ENCODE results near the gene CAV2.

The CAV2 gene

GRCh38 chr7:116517626-116518025 lies 18.1 kb downstream of the CAV2 start:
- Histone ChIP-seq H3K9ac (no peak overlapping the region), H3K27ac (no peak overlapping the region), H3K4me1 (no peaks in the 10 kb centered on the region), H3K36me3 (ENCODE audit: control insufficient read depth, insufficient read depth, low read length) (no peaks in the 10 kb centered on the region), H3K27me3 (ENCODE audit: control insufficient read depth, insufficient read depth, low read length) (no peaks in the 10 kb centered on the region), H2AFZ (no peak overlapping the region), H3K79me2 (no peaks in the 10 kb centered on the region), H3K4me3 (ENCODE audit: low read depth, low read length) (no peak overlapping the region), H3K4me2 (ENCODE audit: low read length) (no peak overlapping the region), H3K9me3 (ENCODE audit: control insufficient read depth, low read length) (no peaks in the 10 kb centered on the region)
- TF ChIP-seq, protein P1, sequence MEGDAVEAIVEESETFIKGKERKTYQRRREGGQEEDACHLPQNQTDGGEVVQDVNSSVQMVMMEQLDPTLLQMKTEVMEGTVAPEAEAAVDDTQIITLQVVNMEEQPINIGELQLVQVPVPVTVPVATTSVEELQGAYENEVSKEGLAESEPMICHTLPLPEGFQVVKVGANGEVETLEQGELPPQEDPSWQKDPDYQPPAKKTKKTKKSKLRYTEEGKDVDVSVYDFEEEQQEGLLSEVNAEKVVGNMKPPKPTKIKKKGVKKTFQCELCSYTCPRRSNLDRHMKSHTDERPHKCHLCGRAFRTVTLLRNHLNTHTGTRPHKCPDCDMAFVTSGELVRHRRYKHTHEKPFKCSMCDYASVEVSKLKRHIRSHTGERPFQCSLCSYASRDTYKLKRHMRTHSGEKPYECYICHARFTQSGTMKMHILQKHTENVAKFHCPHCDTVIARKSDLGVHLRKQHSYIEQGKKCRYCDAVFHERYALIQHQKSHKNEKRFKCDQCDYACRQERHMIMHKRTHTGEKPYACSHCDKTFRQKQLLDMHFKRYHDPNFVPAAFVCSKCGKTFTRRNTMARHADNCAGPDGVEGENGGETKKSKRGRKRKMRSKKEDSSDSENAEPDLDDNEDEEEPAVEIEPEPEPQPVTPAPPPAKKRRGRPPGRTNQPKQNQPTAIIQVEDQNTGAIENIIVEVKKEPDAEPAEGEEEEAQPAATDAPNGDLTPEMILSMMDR (IDR thresholded peaks at IDR 0.05): no peak

GRCh38 chr7:116518961-116519360 lies 19.4 kb downstream of the CAV2 start:
- TF ChIP-seq, protein P1 (IDR thresholded peaks at IDR 0.05): no peak
- no peaks in the 10 kb centered on the region for H3K36me3 ChIP-seq (ENCODE audit: control insufficient read depth, insufficient read depth, low read length)
- H2AFZ ChIP-seq: no peak overlapping the region
- H3K27me3 ChIP-seq (ENCODE audit: control insufficient read depth, insufficient read depth, low read length): no peaks in the 10 kb centered on the region
- H3K9ac ChIP-seq: no peak overlapping the region
- no peaks in the 10 kb centered on the region for H3K9me3 ChIP-seq (ENCODE audit: control insufficient read depth, low read length)
- no peak overlapping the region for H3K4me2 ChIP-seq (ENCODE audit: low read length)
- H3K4me3 ChIP-seq (ENCODE audit: low read depth, low read length): no peak overlapping the region
- no peaks in the 10 kb centered on the region for H3K79me2 ChIP-seq
- H3K27ac ChIP-seq: no peak overlapping the region
- H3K4me1 ChIP-seq: no peaks in the 10 kb centered on the region

- no peak overlapping the region for H3K9ac ChIP-seq
- no peaks in the 10 kb centered on the region for H3K9me3 ChIP-seq (ENCODE audit: control insufficient read depth, low read length)
- H3K36me3 ChIP-seq (ENCODE audit: control insufficient read depth, insufficient read depth, low read length): no peaks in the 10 kb centered on the region
- TF ChIP-seq, protein P1 (IDR thresholded peaks at IDR 0.05): no peak
- H3K27ac ChIP-seq: no peak overlapping the region
- peaks cover 5% of the 10 kb centered on the region for H3K4me1 ChIP-seq
- no peak overlapping the region for H3K4me3 ChIP-seq (ENCODE audit: low read depth, low read length)
- peaks cover 3% of the 10 kb centered on the region for H3K27me3 ChIP-seq (ENCODE audit: control insufficient read depth, insufficient read depth, low read length)
- no peak overlapping the region for H3K4me2 ChIP-seq (ENCODE audit: low read length)
- H2AFZ ChIP-seq: no peak overlapping the region
- H3K79me2 ChIP-seq: no peaks in the 10 kb centered on the region
These were observed 21.6 kb downstream of the CAV2 start for GRCh38 chr7:116521046-116521664.

- H3K9me3 ChIP-seq (ENCODE audit: control insufficient read depth, low read length): no peaks in the 10 kb centered on the region
- peaks cover 3% of the 10 kb centered on the region for H3K27me3 ChIP-seq (ENCODE audit: control insufficient read depth, insufficient read depth, low read length)
- no peak overlapping the region for H3K27ac ChIP-seq
- no peaks in the 10 kb centered on the region for H3K36me3 ChIP-seq (ENCODE audit: control insufficient read depth, insufficient read depth, low read length)
- H3K4me2 ChIP-seq (ENCODE audit: low read length): no peak overlapping the region
- H3K4me3 ChIP-seq (ENCODE audit: low read depth, low read length): no peak overlapping the region
- peaks cover 5% of the 10 kb centered on the region for H3K4me1 ChIP-seq
- TF ChIP-seq, protein P1 (IDR thresholded peaks at IDR 0.05): no peak
- no peak overlapping the region for H3K9ac ChIP-seq
- no peaks in the 10 kb centered on the region for H3K79me2 ChIP-seq
- no peak overlapping the region for H2AFZ ChIP-seq
These were observed 22.7 kb downstream of the CAV2 start for GRCh38 chr7:116522247-116522646.

GRCh38 chr7:116524221-116524608 lies 24.7 kb downstream of the CAV2 start:
- Histone ChIP-seq H3K27me3 (ENCODE audit: control insufficient read depth, insufficient read depth, low read length) (peaks cover 3% of the 10 kb centered on the region), H3K4me2 (ENCODE audit: low read length) (no peak overlapping the region), H3K9ac (no peak overlapping the region), H3K9me3 (ENCODE audit: control insufficient read depth, low read length) (no peaks in the 10 kb centered on the region), H3K79me2 (no peaks in the 10 kb centered on the region), H3K36me3 (ENCODE audit: control insufficient read depth, insufficient read depth, low read length) (no peaks in the 10 kb centered on the region), H3K4me3 (ENCODE audit: low read depth, low read length) (no peak overlapping the region), H2AFZ (no peak overlapping the region), H3K4me1 (peaks cover 5% of the 10 kb centered on the region), H3K27ac (no peak overlapping the region)
- TF ChIP-seq, protein P1 (IDR thresholded peaks at IDR 0.05): no peak

Measured in parathyroid adenoma (tissue), 2 donors.